Activated T-cell treated with anti-CD3 and anti-CD28 coated beads for 24 hours (primary cell): ENCODE measurements around the gene MPV17.
"Not testable (repeated sequence)": the region's sequence is repeated elsewhere in the genome, so short reads cannot be mapped to it uniquely, and the experiment has no call there.

Experiments used
- DNase-seq: peaks from one replicate; pipeline ENCODE4 v3.0.0-alpha.2; 2020; ENCODE audit warnings: low read depth

The MPV17 gene

GRCh38 chr2:27322766-27323595 lies at the start of gene MPV17:
Gene MPV17, minus strand, starts transcription at chr2:27323097. Its CDS starts 580 bp downstream, at chr2:27322517.
- peak; percentile 84 for DNase-seq

GRCh38 chr2:27370816-27371620 lies 48.1 kb upstream of the MPV17 start:
- no peak for DNase-seq

- DNase-seq = peak; percentile 99
Measured at GRCh38 chr2:27370026-27370815, 47.3 kb upstream of the MPV17 start, which contains the start of the genes EIF2B4 and SNX17. Gene EIF2B4, minus strand, starts transcription at chr2:27370338. Its CDS starts 24 bp downstream, at chr2:27370314. Gene SNX17, plus strand, starts transcription at chr2:27370616. Its CDS starts 128 bp downstream, at chr2:27370744.

DNA sequence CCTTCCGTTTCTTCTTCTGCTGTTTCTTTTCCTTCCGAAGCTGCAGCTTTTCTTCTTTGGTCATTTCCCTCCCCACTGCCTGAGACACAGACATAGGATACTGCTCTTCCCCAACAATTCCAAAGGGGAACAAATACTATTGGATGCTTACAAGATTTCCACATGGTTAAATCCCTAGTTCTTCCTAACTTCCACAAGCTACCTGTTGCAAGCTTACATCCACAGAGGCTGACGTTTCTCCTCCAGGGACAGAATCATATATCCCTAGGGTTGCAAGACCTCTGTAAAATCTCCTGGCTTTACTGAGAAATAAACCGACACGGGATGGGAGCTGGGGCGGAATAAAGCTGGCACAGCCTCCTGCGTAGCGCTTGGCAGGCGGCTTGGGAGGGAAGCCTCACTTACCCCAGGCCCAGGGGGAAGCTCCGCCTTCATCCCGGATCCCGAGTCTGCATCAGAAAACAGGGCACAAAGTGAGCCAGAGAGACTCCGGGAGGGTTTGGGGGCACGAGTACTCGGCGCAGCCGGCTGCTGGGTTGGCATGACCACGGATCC lies 46.7 kb upstream of the MPV17 start:
- no peak for DNase-seq

DNA sequence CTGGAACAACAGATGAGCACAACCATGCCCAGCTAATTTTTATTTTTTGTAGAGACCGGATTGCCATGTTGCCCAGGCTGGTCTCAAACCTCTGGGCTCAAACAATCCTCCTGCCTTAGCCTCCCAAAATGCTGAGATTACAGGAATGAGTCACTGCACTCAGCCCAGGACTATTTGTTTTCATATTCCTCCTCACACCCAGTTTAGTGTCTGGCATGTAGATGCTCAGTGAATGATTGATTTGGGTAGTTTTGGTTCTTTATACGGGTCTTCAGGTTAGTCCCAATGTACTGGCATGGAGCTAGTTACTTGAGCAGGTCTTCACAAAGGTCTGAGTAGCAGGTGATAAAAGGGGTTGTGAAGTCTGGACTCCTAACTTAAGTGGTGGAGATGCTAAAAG lies 41.0 kb upstream of the MPV17 start:
- no peak for DNase-seq

- no peak for DNase-seq
Measured at GRCh38 chr2:27362678-27363420, 40.0 kb upstream of the MPV17 start.

DNA sequence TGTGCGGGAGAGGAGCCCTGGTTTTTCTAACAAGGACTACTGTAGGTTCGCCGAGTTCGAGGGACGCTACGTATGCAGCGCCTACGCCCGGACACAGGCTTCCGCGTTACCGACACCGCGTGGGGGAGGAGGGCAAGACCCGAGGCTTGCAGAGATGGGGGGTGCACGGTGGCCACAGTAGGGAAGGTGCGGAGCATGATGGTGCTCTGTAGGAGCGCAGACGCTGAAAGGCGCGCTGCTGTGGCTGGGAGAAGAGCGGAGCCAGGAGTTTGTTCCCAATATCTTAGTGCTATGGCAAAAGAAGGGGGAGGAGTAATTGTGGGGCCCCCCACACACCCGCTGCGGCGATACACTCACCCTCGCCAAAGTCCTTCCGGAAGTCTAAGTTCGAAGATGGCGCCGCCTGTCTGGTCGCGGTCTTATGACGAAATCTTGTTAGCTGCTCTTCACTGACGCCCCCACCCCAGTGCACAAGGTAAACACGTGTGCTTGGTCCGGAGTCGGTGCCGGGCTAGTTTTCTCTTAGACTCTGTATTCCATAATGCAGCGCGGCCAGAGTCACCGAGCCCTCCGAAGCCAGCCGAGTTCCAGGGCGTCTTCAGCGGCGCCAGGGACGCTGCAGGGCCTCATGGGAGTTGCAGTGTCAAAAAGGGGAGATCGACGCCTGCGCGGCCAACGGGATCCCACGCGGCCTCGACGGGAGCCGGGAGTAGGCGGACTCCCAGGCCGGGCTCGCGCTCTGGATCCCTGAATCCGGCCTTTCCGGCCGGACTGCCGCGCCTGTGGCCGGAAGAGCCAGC lies 33.7 kb upstream of the MPV17 start, which contains the start of gene GTF3C2:
Gene GTF3C2, minus strand, starts transcription at position 383 of the 800 bp plus-strand sequence. CDS start 13,210 bp downstream, outside the sequence.
- peak; percentile 91 for DNase-seq

GRCh38 chr2:27356056-27356381 lies 33.1 kb upstream of the MPV17 start:
- DNase-seq = peak; percentile 41

- no peak for DNase-seq
Measured at GRCh38 chr2:27354597-27354927, 31.7 kb upstream of the MPV17 start.

GRCh38 chr2:27353762-27354596 lies 31.1 kb upstream of the MPV17 start:
- no peak for DNase-seq

- not testable (repeated sequence) for DNase-seq
Measured at GRCh38 chr2:27353386-27353761, 30.5 kb upstream of the MPV17 start.

DNA sequence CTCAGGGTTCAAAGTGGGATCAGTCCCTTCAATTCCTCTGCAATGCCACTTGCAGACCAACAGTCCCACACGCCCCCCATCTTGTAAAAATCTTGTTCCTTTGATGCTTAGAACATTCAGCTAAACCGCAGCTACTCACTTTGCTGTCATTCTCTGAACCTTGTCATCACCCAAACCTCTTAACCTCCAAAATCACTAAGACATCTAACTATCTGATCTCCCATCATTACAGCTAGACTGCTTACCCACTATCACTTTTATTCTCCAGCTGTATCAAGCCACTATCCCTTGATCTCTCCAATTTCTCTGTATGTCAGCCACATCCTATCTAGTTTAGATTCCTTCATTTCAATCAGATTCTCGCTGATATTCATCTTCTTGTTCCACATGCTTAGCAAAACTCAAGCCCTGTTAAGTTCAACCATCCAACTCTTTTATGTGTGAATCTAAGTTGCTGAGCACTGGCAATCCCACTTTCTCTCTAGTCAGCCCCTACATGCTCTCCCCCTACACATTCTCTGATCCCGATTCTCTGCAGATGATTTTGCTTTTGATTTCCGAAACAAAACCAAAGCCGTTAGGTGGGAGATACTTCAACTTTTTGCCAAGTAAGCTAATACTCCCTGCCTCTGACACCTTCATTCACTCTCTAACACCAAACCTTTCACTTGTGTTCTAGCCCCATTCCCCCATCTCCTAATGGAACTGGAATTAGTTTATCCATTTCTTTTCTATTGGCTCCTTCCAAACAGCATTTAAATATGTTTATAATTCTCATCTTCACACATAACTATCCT lies 29.1 kb upstream of the MPV17 start:
- DNase-seq = no peak

DNA sequence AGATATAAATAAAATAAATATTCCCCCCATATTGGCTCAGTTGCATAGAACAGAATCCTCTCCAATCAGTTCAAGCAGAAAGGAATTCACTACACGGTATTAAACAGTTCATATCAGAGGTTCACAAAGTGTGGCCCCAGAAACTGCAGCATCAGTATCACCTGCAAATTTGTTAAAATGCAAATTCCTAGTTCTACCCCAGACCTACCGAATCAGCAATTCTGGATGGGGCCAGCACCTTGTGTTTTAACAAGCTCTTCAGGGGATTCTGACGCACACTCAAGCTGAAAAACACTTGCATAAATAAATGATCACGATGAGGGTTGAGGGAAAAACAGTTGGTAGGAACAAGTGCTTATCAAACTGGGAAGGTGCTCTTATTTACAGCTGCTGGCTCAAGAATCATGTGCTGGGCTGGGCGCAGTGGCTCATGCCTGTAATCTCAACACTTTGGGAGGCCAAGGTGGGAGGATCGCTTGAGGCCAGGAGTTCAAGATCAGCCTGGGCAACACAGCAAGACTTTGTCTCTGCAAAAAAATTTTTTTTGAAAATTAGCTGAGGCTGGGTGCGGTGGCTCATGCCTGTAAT lies 27.3 kb upstream of the MPV17 start:
- no peak for DNase-seq

- no peak for DNase-seq
Measured at GRCh38 chr2:27347641-27348040, 24.7 kb upstream of the MPV17 start.

DNA sequence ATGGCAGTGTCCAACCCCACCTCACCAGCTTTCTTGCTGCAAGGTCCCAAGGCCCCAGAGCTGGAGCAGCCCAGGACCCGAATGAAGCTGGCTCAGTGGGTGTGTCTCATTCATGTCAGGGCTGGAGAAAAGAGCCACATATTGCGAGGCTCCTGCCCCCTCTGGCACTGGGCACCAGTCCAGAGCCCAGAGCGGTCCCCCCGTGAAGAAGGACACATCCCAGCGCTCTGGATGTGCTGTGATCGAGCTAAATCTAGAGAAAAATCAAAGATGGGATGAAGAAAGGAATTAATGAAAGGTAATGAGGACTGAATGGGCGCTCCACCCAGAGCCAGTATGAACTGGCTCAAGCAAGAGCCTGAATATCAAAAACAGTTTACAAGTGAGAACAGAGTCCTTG lies 13.3 kb upstream of the MPV17 start:
- DNase-seq = no peak

GRCh38 chr2:27335311-27335710 lies 12.4 kb upstream of the MPV17 start:
- DNase-seq = no peak

DNA sequence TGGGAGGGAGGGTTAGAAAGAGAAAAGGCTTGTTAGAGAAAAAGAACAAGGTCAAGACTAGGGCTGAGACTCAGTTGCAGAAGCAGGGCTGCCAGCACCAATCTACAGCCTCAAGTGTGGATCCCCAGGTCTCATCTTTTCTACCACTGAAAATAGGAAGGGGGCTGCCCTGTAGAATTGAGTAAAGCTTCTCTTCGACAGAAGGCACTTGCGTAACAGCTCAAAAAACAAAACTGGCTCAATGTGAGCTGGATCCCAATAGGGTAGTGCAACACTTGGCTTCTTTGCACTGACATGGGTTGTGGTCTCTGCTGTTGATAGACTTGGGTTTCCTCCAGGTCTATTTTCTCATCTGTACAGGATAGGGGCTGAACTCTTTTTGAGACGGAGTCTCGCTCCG lies 1.8 kb upstream of the MPV17 start:
- no peak for DNase-seq

DNA sequence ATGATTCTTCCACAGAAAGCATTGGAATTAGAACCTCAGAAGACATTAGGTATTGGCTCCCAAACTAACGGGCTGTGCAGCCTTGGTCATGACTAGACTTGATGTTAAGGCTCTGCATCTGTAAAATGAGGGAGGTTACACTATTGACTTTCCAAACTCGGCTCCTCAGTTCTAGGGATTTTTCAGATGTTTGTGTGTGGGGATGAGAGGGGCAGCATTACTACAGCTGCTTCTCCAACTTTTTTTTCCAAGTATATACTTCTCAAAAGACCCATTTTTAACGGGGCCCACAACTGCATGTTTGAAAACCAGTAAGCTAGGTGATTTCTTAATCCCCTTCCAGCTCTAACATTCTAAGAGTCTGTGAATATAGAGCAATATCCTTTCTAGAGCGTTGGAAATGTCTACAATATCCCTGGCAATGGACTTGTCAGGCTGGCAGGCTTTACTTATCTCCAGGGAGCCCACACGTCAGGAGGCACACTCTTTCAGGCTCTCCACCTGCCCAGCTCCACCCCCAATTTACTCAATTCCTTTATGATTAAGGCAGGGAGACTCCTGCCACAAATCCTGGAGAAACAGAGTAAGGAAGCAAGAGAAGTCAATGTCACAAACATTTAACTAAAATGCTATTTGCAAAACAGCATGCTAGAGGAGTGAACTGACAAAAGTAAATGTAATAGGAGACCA lies 844 bp upstream of the MPV17 start:
- no peak for DNase-seq
